ENCODE measurements around the gene HAPLN3. TPM values are rescaled to one million over a fixed set of nuclear protein-coding genes. Genes with fewer than 3 reads are reported as not detected.

HAPLN3 gene
- total and polyA plus RNA-seq, 11 donors, result 1.2 to 32.9 (median 3.3) TPM

DNA sequence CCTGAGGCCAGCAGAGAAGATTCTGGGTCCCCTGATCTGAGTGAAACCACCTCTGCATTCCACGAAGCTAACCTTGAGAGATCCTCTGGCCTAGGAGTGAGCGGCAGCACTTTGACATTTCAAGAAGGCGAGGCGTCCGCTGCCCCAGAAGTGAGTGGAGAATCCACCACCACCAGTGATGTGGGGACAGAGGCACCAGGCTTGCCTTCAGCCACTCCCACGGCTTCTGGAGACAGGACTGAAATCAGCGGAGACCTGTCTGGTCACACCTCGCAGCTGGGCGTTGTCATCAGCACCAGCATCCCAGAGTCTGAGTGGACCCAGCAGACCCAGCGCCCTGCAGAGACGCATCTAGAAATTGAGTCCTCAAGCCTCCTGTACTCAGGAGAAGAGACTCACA lies 36.4 kb downstream of the HAPLN3 start:
- Histone ChIP-seq H3K36me3 (no peaks in the 10 kb centered on the region), H3K4me1 (no peaks in the 10 kb centered on the region), H3K27ac (no peak overlapping the region), H3K4me3 (no peak overlapping the region), H3K27me3 (peaks cover 0 to 14% (median 0%) of the 10 kb centered on the region in 9 donors), H3K9me3 (no peaks in the 10 kb centered on the region)
- no peak for TF ChIP-seq POLR2A (IDR thresholded peaks at IDR 0.05)
- TF ChIP-seq, protein P1, sequence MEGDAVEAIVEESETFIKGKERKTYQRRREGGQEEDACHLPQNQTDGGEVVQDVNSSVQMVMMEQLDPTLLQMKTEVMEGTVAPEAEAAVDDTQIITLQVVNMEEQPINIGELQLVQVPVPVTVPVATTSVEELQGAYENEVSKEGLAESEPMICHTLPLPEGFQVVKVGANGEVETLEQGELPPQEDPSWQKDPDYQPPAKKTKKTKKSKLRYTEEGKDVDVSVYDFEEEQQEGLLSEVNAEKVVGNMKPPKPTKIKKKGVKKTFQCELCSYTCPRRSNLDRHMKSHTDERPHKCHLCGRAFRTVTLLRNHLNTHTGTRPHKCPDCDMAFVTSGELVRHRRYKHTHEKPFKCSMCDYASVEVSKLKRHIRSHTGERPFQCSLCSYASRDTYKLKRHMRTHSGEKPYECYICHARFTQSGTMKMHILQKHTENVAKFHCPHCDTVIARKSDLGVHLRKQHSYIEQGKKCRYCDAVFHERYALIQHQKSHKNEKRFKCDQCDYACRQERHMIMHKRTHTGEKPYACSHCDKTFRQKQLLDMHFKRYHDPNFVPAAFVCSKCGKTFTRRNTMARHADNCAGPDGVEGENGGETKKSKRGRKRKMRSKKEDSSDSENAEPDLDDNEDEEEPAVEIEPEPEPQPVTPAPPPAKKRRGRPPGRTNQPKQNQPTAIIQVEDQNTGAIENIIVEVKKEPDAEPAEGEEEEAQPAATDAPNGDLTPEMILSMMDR (IDR thresholded peaks at IDR 0.05), result no peak
- intact Hi-C loops (cut with DNase I), result no loop called here
- ATAC-seq, result no peak
- DNase-seq, result no peak
- WGBS, 4 donors, result 70 to 82% (median 76%) methylated on average over 10 to 11 of the region's 11 CpGs

DNA sequence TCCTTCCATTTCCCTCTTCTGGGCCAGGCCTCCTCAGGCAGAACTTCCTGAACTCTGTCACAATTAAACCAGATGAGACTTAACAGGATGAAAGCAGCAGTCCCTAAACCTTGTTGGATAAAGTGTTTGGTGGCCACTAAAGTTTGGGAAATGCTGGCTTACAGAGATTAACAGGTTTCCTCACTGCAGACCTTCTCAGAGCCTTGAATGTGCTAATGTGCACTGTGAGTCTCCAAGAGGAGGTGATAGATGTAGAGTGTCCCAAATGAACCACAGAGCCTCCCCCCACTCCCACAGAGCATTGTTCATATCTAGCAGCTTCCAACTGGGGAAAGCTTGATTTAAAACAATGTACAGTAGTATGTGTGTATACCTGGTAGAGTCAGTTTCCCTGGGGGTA lies 42.9 kb downstream of the HAPLN3 start:
- H3K9me3 ChIP-seq, result no peaks in the 10 kb centered on the region
- no peaks in the 10 kb centered on the region for H3K4me1 ChIP-seq
- ATAC-seq (no peak), DNase-seq (no peak)
- TF ChIP-seq, protein P1 (IDR thresholded peaks at IDR 0.05), result no peak
- TF ChIP-seq POLR2A (IDR thresholded peaks at IDR 0.05), result no peak
- no peaks in the 10 kb centered on the region for H3K36me3 ChIP-seq
- peaks cover 0 to 29% (median 2%) of the 10 kb centered on the region in 9 donors for H3K27me3 ChIP-seq
- no peak overlapping the region for H3K4me3 ChIP-seq
- intact Hi-C loops (cut with DNase I), result no loop called here
- H3K27ac ChIP-seq, result no peak overlapping the region

DNA sequence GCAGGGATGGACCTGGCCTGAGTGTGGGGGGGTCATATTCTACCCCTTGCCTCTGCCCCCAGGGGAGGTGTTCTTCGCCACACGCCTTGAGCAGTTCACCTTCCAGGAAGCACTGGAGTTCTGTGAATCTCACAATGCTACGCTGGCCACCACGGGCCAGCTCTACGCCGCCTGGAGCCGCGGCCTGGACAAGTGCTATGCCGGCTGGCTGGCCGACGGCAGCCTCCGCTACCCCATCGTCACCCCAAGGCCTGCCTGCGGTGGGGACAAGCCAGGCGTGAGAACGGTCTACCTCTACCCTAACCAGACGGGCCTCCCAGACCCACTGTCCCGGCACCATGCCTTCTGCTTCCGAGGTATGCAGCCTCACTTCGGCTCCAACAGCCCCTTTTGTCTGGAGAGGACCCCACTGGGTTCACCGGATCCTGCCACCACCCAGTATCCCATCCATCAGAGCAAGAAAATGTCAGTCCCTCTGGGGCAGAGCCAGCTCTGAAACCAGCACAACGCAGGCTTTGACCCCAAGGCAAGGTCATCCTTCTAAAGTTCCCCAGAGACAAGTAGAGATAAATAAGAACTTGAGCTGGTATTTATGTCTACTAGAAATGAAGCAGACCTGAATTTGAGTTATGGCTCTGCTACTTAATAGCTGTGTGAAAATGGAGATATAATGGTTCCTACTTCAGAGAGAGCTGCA lies 45.8 kb downstream of the HAPLN3 start:
- H3K4me1 ChIP-seq, result no peaks in the 10 kb centered on the region
- intact Hi-C loops (cut with DNase I), result no loop called here
- no peak overlapping the region for H3K27ac ChIP-seq
- 66 to 85% (median 80%) methylated on average over 10 to 22 of the region's 22 CpGs for WGBS, 4 donors
- H3K27me3 ChIP-seq, result peaks cover 0 to 26% (median 2%) of the 10 kb centered on the region in 9 donors
- no peak overlapping the region for H3K4me3 ChIP-seq
- H3K9me3 ChIP-seq, result no peaks in the 10 kb centered on the region
- TF ChIP-seq, protein P1 (IDR thresholded peaks at IDR 0.05), result no peak
- TF ChIP-seq POLR2A (IDR thresholded peaks at IDR 0.05), result no peak
- ATAC-seq (no peak), DNase-seq (no peak)
- H3K36me3 ChIP-seq, result no peaks in the 10 kb centered on the region

DNA sequence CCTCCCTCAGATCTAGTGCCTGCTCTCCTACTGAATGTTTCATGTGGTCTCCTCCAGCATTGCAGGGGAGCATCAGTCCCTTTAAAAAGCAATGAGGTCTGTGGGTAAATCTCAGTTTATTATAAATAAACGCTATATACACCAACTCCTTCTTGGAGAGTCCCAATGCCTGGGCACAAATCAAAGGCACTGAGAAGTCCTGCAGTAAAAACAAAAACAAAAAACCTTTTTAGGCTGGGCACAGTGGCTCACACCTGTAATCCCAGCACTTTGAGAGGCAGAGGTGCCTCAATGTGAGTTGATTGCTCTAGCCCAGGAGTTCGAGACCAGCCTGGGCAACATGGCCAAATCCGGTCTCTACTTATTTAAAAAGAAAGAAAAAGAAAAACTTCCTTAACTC lies 47.1 kb downstream of the HAPLN3 start:
- H3K4me3 ChIP-seq, result no peak overlapping the region
- no peak overlapping the region for H3K27ac ChIP-seq
- no peaks in the 10 kb centered on the region for H3K36me3 ChIP-seq
- TF ChIP-seq, protein P1 (IDR thresholded peaks at IDR 0.05), result no peak
- no peak for TF ChIP-seq POLR2A (IDR thresholded peaks at IDR 0.05)
- DNase-seq (no peak), ATAC-seq (no peak)
- no peaks in the 10 kb centered on the region for H3K4me1 ChIP-seq
- WGBS, 4 donors, result 89 to 92% (median 90%) methylated on average over 3 of the region's 3 CpGs
- peaks cover 0 to 16% (median 3%) of the 10 kb centered on the region in 9 donors for H3K27me3 ChIP-seq
- H3K9me3 ChIP-seq, result no peaks in the 10 kb centered on the region
- intact Hi-C loops (cut with DNase I), result no loop called here
